ENCODE results near the gene PTPN6. TPM values are rescaled to one million over a fixed set of nuclear protein-coding genes. Genes with fewer than 3 reads are reported as not detected.

PTPN6 gene
- total and polyA plus RNA-seq, 2 of the 13 experiments (the other 11 are each of a cell fraction or from before 2014, with no cell fraction given), result 10.5 to 10.6 TPM

- TF ChIP-seq REST (IDR thresholded peaks at IDR 0.05; ENCODE audit: borderline replicate concordance in 1 of 2, low read depth in 1 of 2, low read length in 2 of 2) (peak in 1 of 2 experiments; percentile 60; a peak in 1 of 4 replicates), KLF6 (CRISPR knock-in tag; IDR thresholded peaks at IDR 0.05) (peak; percentile 80; the same call in 1 of the 2 replicates), ZNF282 (IDR thresholded peaks at IDR 0.05; ENCODE audit: partially characterized antibody) (no peak), ZNF224 (CRISPR knock-in tag; IDR thresholded peaks at IDR 0.05) (peak; percentile 40; the same call in 1 of the 2 replicates), ZNF350 (CRISPR knock-in tag; IDR thresholded peaks at IDR 0.05; ENCODE audit: borderline replicate concordance, low read depth) (peak; percentile 82; the same call in 1 of the 2 replicates), ZFP37 (CRISPR knock-in tag; IDR thresholded peaks at IDR 0.05; ENCODE audit: borderline replicate concordance) (no peak), ZSCAN30 (CRISPR knock-in tag; IDR thresholded peaks at IDR 0.05) (no peak), EED (CRISPR knock-in tag; IDR thresholded peaks at IDR 0.05) (no peak; the same call in 1 of the 2 replicates), ZNF713 (CRISPR knock-in tag; IDR thresholded peaks at IDR 0.05) (no peak), ZNF737 (CRISPR knock-in tag; IDR thresholded peaks at IDR 0.05; ENCODE audit: borderline replicate concordance) (no peak), ZBTB26 (CRISPR knock-in tag; IDR thresholded peaks at IDR 0.05; ENCODE audit: borderline replicate concordance) (no peak), SIX4 (CRISPR knock-in tag; IDR thresholded peaks at IDR 0.05) (peak; percentile 64; the same call in 1 of the 2 replicates), FOXP4 (CRISPR knock-in tag; IDR thresholded peaks at IDR 0.05) (peak; percentile 79), DBP (CRISPR knock-in tag; IDR thresholded peaks at IDR 0.05; ENCODE audit: not compliant biosample characterization) (no peak), TAF15 (IDR thresholded peaks at IDR 0.05; ENCODE audit: low read depth, low read length, poor library complexity, severe bottlenecking) (peak; percentile 26), ZNF337 (CRISPR knock-in tag; IDR thresholded peaks at IDR 0.05; ENCODE audit: borderline replicate concordance, low read depth) (no peak)
- TF ChIP-seq, protein P1, sequence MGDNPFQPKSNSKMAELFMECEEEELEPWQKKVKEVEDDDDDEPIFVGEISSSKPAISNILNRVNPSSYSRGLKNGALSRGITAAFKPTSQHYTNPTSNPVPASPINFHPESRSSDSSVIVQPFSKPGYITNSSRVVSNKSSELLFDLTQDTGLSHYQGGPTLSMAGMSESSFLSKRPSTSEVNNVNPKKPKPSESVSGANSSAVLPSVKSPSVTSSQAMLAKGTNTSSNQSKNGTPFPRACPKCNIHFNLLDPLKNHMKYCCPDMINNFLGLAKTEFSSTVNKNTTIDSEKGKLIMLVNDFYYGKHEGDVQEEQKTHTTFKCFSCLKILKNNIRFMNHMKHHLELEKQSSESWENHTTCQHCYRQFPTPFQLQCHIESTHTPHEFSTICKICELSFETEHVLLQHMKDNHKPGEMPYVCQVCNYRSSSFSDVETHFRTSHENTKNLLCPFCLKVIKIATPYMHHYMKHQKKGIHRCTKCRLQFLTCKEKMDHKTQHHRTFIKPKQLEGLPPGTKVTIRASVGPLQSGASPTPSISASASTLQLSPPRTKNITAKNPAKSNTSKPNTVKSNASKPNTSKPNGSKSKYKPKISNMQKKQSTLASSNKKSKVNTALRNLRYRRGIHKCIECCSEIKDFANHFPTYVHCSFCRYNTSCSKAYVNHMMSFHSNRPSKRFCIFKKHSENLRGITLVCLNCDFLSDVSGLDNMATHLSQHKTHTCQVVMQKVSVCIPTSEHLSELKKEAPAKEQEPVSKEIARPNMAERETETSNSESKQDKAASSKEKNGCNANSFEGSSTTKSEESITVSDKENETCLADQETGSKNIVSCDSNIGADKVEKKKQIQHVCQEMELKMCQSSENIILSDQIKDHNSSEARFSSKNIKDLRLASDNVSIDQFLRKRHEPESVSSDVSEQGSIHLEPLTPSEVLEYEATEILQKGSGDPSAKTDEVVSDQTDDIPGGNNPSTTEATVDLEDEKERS (CRISPR knock-in tag; IDR thresholded peaks at IDR 0.05), result no peak
Measured at GRCh38 chr12:6943722-6944380, 7.3 kb upstream of the PTPN6 start, which contains the start of the genes C12orf57 and RNU7-1 (continued).
